HAP-1 (cell line): ENCODE data around the gene ST6GALNAC3.

Source experiments
- DNase-seq, 2 experiments: peaks; one replicate each; pipeline ENCODE4 v3.0.0-alpha.2; 2016 to 2020; ENCODE audit warnings: low spot score in 2 of 2
- H3K27me3 ChIP-seq: fragments of 250-450 bp; sonication (Bioruptor Pico); 2 replicates; pipeline ENCODE4 v1.5.1; 2020; ENCODE audit warnings: low read depth, mild to moderate bottlenecking, moderate library complexity
- H3K36me3 ChIP-seq: fragments of 250-450 bp; sonication (Bioruptor Pico); replicated peaks from 2 replicates; pipeline ENCODE4 v1.5.1; 2020; ENCODE audit warnings: mild to moderate bottlenecking
- H3K4me1 ChIP-seq: fragments of 250-450 bp; sonication (Bioruptor Pico); 2 replicates; pipeline ENCODE4 v1.5.1; 2020; ENCODE audit warnings: mild to moderate bottlenecking
- H3K4me3 ChIP-seq: fragments of 250-450 bp; sonication (Bioruptor Pico); 2 replicates; pipeline ENCODE4 v1.5.1; 2020; ENCODE audit warnings: mild to moderate bottlenecking, moderate library complexity
- H3K9me3 ChIP-seq: fragments of 250-450 bp; sonication (Bioruptor Pico); 2 replicates; pipeline ENCODE4 v1.5.1; 2020; ENCODE audit warnings: mild to moderate bottlenecking, moderate library complexity
- in situ Hi-C: fragments of 300-500 bp; cut with MboI; formaldehyde crosslinking; loops from 3 replicates; pipeline ENCODE4 v1.14.3; 2020; ENCODE audit warnings: low sequenced_read_pairs, inconsistent platforms, mixed read lengths

Gene ST6GALNAC3

DNA sequence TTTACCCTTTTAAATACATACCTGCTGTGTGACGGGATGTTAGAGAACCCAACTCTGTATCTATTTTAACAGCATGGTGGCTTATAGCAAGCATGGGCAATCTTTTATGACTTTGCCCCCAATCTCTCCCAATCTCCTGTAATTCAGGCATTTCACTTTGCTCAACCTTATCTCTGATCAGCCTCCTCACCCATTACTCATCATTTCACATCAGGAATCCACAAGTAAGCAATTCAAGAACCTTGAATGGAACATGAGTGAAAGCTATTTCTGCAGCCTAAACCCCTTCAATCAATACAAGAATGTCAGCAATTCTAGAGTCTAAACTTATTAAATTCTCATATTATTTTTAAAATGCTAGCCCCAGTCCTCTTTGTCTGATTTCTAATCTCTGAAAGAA, 199.8 kb downstream of the ST6GALNAC3 start:
- Histone ChIP-seq H3K27me3 (no peaks in the 10 kb centered on the region), H3K4me3 (no peak overlapping the region), H3K36me3 (no peaks in the 10 kb centered on the region), H3K9me3 (no peaks in the 10 kb centered on the region), H3K4me1 (no peaks in the 10 kb centered on the region)
- no peak for DNase-seq
- in situ Hi-C loops, result no loop called here

DNA sequence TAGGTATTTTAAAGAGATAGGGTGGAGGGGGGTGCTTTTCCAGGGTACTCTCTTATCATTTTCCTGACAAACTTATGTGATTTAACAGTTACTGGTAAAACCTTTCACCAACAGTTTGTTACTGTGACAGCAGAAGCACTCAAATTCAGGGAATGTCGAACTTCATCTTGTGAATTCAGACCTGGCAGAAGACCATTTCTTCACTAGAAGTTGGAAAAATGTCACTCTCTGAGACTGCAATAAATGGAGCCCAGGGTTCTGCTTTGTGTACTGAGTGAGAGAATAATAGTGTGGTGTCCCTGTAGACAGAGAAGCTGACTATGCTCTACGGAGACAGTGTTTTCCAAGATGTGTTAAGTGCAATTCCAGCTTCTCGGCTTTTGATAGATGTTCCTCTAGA, 200.2 kb downstream of the ST6GALNAC3 start:
- Histone ChIP-seq H3K27me3 (no peaks in the 10 kb centered on the region), H3K4me3 (no peak overlapping the region), H3K36me3 (no peaks in the 10 kb centered on the region), H3K9me3 (no peaks in the 10 kb centered on the region), H3K4me1 (no peaks in the 10 kb centered on the region)
- no peak for DNase-seq
- in situ Hi-C loops, result no loop called here

DNA sequence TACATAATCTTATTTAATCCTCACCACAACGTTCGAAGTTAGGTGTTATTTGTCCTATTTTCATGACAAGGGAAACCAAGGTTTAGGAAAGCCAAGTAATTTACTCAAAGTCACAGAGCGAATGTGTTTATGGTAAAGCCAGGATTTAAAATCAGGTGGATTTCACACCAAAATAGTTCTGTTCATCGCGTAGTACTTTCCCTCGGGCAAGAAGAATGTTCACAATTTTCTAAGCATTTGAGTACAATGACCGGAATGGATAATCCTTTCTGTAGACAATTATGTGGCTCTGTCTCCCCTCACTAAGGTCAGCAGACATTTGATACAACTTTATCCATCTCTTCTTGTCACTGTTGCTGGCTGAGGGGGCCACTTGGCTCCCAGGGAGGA, 204.2 kb downstream of the ST6GALNAC3 start:
- H3K27me3 ChIP-seq, result no peaks in the 10 kb centered on the region
- no peaks in the 10 kb centered on the region for H3K9me3 ChIP-seq
- in situ Hi-C loops, result no loop called here
- no peaks in the 10 kb centered on the region for H3K4me1 ChIP-seq
- DNase-seq, result no peak
- no peaks in the 10 kb centered on the region for H3K36me3 ChIP-seq
- no peak overlapping the region for H3K4me3 ChIP-seq

DNA sequence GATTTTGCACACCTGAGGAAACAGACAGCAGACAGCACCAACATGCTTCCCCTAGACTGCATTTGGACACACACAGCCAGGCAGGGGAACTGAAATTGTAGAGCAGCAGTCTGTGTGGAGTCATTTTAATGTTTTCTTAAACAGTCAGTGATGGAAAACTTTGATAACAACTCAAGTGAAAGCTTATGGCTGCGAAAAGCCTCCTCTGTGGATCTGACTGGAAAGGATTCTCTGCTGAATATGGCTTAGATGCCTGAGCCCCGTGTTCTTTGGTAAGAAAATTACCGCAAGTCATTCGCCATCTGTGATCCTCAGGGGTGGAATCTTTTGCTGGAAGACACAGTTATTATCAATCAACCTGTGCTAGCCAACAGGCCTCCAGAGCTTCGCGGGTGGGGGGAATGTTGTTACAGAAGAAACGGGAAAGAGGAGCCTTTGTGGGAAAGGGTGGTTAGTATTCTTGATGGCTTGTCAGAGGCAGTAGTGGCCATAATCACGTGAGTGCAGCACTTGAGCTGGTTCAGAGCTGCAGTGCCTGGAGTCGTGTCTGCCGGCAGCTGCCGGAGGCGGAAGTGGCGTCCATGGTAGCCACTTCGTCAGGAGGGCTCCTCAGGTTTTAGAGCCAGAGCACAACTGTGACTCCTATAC, 204.7 kb downstream of the ST6GALNAC3 start:
- no peaks in the 10 kb centered on the region for H3K27me3 ChIP-seq
- in situ Hi-C loops, result no loop called here
- no peaks in the 10 kb centered on the region for H3K36me3 ChIP-seq
- no peak overlapping the region for H3K4me3 ChIP-seq
- H3K9me3 ChIP-seq, result no peaks in the 10 kb centered on the region
- H3K4me1 ChIP-seq, result no peaks in the 10 kb centered on the region
- DNase-seq, result no peak

DNA sequence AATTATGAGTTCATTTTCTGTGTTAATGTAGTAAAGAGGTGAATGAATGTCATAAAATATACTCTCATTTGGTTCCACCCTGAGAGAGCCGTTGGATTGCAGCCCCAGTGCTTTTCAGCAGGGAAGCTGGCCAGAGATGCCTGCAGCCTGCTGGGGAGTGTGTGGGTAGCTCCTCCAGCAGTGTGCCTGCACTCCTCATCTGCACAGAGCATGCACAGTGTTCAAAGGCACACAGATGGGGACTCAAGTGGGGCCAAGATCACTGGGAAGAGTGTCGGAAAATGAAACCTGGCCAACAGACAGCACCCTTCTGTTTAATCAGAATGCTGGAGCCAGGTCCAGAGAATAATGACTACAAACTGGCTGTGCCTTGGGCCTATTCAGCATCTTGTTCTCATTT, 206.8 kb downstream of the ST6GALNAC3 start:
- no peak for DNase-seq
- no peaks in the 10 kb centered on the region for H3K4me1 ChIP-seq
- no peaks in the 10 kb centered on the region for H3K36me3 ChIP-seq
- no peak overlapping the region for H3K4me3 ChIP-seq
- H3K27me3 ChIP-seq, result no peaks in the 10 kb centered on the region
- H3K9me3 ChIP-seq, result no peaks in the 10 kb centered on the region
- in situ Hi-C loops, result no loop called here

DNA sequence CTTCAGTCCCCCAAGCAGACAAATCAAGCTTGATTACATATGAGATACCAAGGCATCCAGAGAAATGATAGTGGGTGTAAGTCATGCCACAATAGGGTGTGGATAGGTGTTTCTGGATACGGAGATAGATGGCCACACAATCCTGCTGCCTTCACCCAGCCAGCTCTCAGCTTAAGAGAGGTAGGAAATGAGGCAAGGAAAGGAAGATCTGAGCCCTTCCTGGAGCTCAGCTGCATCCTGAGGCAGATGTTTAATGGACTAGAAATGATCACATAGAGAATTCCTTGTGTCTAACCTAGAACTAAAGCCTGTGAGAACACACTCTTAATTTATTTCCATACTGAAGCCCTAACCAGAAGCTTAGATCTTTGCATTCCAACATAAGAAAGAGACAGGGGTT, 210.3 kb downstream of the ST6GALNAC3 start:
- H3K9me3 ChIP-seq, result no peaks in the 10 kb centered on the region
- H3K4me1 ChIP-seq, result no peaks in the 10 kb centered on the region
- no peaks in the 10 kb centered on the region for H3K27me3 ChIP-seq
- in situ Hi-C loops, result no loop called here
- DNase-seq, result no peak
- no peaks in the 10 kb centered on the region for H3K36me3 ChIP-seq
- H3K4me3 ChIP-seq, result no peak overlapping the region

DNA sequence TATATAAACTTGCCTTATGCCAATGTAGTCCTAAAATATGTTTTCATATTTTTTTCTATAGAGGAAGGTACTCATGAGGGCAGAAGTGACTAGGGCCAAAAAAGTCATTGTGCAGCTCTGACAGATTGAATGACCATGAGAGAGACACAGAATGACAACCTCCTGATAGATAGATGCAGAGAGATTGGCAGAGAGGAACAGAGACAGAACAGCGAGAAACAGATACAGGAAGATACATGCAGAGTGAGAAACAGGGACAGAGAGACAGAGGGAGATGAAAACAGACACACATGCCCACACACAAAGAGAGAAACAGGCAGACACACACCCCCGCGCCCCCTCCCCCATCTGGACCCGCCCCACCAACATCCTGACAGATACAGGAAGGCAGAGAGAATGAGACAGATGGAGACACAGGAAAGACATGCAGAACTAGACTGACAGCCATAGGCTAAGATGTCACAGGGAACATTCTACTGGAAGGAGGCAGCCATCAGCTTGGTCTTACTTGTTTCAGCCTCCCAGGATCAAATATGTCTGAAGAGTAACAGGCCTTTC, 211.1 kb downstream of the ST6GALNAC3 start:
- no peaks in the 10 kb centered on the region for H3K9me3 ChIP-seq
- H3K4me3 ChIP-seq, result no peak overlapping the region
- DNase-seq, result no peak
- no peaks in the 10 kb centered on the region for H3K27me3 ChIP-seq
- H3K36me3 ChIP-seq, result no peaks in the 10 kb centered on the region
- in situ Hi-C loops, result no loop called here
- H3K4me1 ChIP-seq, result no peaks in the 10 kb centered on the region

DNA sequence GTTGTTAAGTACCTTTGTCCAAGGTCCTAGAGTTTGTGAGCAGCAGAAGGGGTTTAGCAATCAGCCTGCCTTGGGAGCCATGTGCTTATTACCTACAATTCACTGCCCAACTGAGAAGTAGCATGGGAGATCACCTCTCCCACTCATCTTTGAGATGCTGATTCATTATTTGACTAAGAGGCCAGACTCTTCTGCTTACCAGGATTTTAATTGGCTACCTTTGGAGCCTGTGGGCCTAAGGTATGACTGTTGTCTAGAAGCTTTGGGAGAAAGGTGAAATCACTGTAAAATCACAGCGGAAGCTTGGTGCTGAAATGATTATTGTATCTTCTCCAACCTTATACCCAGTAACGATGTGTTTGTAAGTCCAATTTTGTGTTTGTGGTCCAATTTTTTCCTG, 213.4 kb downstream of the ST6GALNAC3 start:
- Histone ChIP-seq H3K4me1 (no peaks in the 10 kb centered on the region), H3K36me3 (no peaks in the 10 kb centered on the region), H3K4me3 (no peak overlapping the region), H3K9me3 (no peaks in the 10 kb centered on the region), H3K27me3 (no peaks in the 10 kb centered on the region)
- DNase-seq, result no peak
- in situ Hi-C loops, result no loop called here

DNA sequence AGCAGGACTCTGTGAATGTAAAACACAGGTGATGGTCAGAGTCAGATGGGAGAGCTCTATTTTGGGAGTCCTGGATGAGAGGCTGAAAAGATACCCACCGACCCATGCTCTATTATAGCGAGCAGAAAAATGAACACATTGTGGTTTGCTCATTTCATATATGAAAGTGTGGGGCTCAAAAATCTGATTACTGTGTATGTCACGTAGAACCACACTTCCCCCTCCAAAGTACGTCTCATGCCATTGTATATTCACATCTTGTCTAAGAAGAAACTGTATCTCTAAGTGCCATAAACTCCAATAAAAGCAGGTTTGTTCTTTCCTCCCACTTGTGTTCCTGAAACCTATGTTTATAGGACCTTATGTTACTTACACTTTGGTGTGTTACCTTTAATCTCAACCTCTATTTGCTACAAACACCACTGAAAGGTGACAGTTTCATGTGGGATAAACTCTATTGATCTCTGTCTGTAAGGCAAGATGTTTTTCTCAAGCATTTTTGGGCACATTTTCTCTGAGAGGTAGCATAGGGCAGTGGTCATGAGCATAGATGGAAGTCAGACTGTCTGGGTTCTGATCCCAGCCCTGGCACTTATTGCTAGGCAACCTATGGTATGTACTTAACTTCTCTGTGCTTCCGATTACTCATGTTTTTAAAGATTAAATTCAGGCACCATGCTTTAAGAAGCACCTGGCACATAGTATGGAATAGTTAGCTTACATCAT, 214.4 kb downstream of the ST6GALNAC3 start:
- no peak for DNase-seq
- Histone ChIP-seq H3K27me3 (no peaks in the 10 kb centered on the region), H3K4me3 (no peak overlapping the region), H3K9me3 (no peaks in the 10 kb centered on the region), H3K36me3 (no peaks in the 10 kb centered on the region), H3K4me1 (no peaks in the 10 kb centered on the region)
- in situ Hi-C loops, result no loop called here

DNA sequence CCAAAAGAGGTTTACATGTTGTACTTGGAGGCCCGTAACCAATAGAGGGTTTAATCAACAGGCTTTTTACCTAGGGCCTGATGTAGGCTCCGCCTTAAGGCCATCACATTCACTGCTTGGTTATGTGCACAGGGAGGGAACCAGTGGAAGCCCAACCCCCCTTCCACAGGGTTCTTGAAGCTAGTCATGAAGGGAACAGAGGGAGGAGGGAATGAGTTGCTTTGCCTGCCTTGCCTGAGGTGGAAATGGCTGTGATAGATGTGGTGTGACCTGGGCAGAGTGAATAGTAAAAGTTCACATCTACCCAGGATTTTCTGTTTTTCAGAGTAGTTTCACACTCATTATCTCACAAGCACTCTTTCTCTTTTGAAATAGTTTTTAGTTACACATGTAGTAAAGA, 215.1 kb downstream of the ST6GALNAC3 start:
- Histone ChIP-seq H3K27me3 (no peaks in the 10 kb centered on the region), H3K4me3 (no peak overlapping the region), H3K4me1 (no peaks in the 10 kb centered on the region), H3K36me3 (no peaks in the 10 kb centered on the region), H3K9me3 (no peaks in the 10 kb centered on the region)
- in situ Hi-C loops, result no loop called here
- DNase-seq, result no peak

DNA sequence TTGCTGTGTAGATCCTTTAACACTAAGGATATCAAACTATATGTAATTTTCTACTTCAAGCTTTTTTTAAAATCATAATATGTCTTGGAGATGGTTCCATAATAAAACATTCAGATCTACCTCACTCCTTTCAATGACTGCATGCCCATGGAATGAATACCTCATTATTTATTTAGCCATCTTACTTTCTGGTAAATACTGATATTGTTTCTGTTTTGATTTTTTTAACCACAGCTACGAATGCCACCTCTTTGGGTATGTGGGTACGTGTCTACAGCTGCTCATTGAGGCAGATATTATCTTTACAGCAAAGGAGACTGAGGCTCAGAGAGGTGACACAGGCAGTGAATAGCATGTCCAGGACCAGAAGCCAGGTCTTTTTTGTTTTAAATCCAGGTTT, 215.7 kb downstream of the ST6GALNAC3 start:
- H3K27me3 ChIP-seq, result no peaks in the 10 kb centered on the region
- no peak for DNase-seq
- H3K9me3 ChIP-seq, result no peaks in the 10 kb centered on the region
- no peaks in the 10 kb centered on the region for H3K4me1 ChIP-seq
- no peaks in the 10 kb centered on the region for H3K36me3 ChIP-seq
- H3K4me3 ChIP-seq, result no peak overlapping the region
- in situ Hi-C loops, result no loop called here

DNA sequence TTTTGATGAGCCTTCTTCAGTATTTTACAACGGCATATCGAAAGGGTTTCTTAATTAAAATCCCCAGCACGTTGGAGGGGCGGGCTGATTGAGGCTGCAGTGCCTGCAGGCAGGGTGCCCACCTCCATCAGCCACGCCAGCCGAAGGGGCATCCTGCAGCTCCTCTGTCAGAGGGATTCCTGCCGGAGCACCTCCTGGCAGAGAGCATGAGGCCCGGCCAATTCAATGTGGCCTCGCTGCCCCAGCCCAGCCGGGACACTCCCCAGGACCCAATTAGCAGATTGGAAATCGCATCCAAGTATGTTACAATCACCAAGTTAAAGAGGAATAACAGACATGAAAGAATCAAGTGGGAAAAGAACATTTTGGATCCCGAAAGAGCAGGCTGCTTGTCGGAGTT, 216.6 kb downstream of the ST6GALNAC3 start:
- no peaks in the 10 kb centered on the region for H3K4me1 ChIP-seq
- no peaks in the 10 kb centered on the region for H3K27me3 ChIP-seq
- no peaks in the 10 kb centered on the region for H3K9me3 ChIP-seq
- H3K4me3 ChIP-seq, result no peak overlapping the region
- in situ Hi-C loops, result no loop called here
- no peak for DNase-seq
- H3K36me3 ChIP-seq, result no peaks in the 10 kb centered on the region

DNA sequence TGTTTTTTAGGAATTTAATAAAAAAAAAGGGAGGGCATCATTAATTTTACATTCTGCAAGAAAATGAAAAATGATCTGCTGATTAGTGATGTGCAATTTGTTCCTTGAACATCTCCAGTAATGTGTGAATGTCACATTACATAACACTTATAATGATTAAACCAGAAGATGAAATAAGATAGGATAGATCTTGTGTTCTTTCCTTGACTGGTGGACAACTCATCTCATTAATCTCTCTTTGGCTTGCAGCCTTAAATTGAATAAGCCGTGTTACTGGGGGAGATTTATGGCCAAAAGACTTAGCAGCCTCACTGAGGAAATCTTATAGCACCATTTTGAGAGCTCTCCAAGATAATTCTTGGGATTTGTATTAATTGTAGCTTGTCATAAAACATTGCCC, 217.2 kb downstream of the ST6GALNAC3 start:
- Histone ChIP-seq H3K9me3 (no peaks in the 10 kb centered on the region), H3K4me1 (no peaks in the 10 kb centered on the region), H3K36me3 (no peaks in the 10 kb centered on the region), H3K27me3 (no peaks in the 10 kb centered on the region), H3K4me3 (no peak overlapping the region)
- no peak for DNase-seq
- in situ Hi-C loops, result no loop called here

DNA sequence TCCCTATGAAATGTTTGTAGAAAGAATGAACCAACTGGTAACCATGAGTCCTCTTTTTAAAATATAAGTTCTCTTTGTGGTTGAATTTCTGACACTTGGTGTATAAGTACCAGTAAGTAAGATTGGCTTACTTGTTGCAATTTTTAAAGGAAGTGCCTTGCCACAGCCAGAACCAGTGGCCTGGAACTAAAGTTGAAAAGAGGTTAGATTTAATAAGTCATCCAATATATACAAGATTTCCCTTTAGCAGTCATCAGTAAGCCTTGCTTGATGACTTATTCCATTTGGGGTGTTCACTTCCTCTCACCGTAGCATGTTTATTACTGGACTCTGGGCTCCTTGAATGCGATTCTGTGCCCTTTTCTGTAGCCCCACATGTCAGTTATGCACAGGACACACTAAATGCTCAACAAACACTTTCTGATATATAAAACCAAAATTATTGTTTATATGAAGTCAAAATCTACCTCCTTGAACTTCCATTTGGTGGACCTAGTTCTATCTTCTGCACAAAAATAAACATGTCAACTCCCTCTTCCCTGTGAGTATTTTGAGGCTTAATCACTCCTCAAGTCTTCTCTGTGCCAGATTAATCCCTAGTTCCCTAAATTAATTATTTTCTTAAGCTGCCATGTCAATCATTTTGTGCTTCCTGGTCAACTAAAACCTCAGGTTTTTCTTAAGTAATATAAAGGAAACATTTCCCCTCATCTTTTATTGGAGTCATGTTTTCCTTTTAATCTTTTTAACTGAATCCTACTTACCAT, 218.1 kb downstream of the ST6GALNAC3 start:
- DNase-seq, result no peak
- no peaks in the 10 kb centered on the region for H3K27me3 ChIP-seq
- no peak overlapping the region for H3K4me3 ChIP-seq
- in situ Hi-C loops, result no loop called here
- H3K36me3 ChIP-seq, result no peaks in the 10 kb centered on the region
- H3K9me3 ChIP-seq, result no peaks in the 10 kb centered on the region
- H3K4me1 ChIP-seq, result no peaks in the 10 kb centered on the region
